ENCODE data around the gene LTBP2. TPM values are rescaled to one million over a fixed set of nuclear protein-coding genes. Genes with fewer than 3 reads are reported as not detected.
A peak's percentile ranks its signal among the peaks of the same experiment; 100 is the strongest.

LTBP2 gene
- total and polyA plus RNA-seq, 2 of the 13 experiments (the other 11 are each of a cell fraction or from before 2014, with no cell fraction given), result 0.20 to 0.41 TPM

GRCh38 chr14:74539503-74539902 lies 72.5 kb downstream of the LTBP2 start:
- intact Hi-C loops (cut with micrococcal nuclease; ENCODE audit: unreplicated experiment), result no loop called here
- CTCF ChIA-PET (ENCODE audit: low intra/inter-chr PET ratio, low total read pairs), result no interaction called here
- DNase-seq (ENCODE audit: low spot score), result no peak

More at GRCh38 chr14:74539503-74539902, 72.5 kb downstream of the LTBP2 start:
- Histone ChIP-seq H3K9ac (ENCODE audit: insufficient read depth, low read depth, low read length) (no peak overlapping the region), H3K4me2 (ENCODE audit: low read depth, low read length) (no peak overlapping the region), H3K36me3 (replicated peaks in 1 of 2; ENCODE audit: control insufficient read depth in 1 of 2, insufficient read depth in 2 of 2, low read length in 2 of 2) (no peaks in the 10 kb centered on the region), H3K79me2 (ENCODE audit: insufficient read depth, low read length) (no peaks in the 10 kb centered on the region), H3K4me1 (ENCODE audit: insufficient read depth, low read length) (peaks cover 24% of the 10 kb centered on the region), H4K20me1 (ENCODE audit: insufficient read depth, low read length) (no peaks in the 10 kb centered on the region), H3K9me3 (ENCODE audit: low read length) (no peaks in the 10 kb centered on the region), H3K27me3 (ENCODE audit: control insufficient read depth in 1 of 2, insufficient read depth in 2 of 2, low read length in 2 of 2) (peaks cover 0 to 47% of the 10 kb centered on the region in 2 experiments; a peak in 3 of 5 replicates), H3K27ac (ENCODE audit: extremely low read length, insufficient read depth, low read length) (no peak overlapping the region), H2AFZ (ENCODE audit: low read length) (no peak overlapping the region), H3K4me3 (replicated peaks in 1 of 3; ENCODE audit: insufficient read depth in 1 of 3, low read depth in 2 of 3, low read length in 3 of 3) (no peak overlapping the region)
- FAIRE-seq (no peak), ATAC-seq (peak; percentile 16; the same call in 2 of the 3 replicates)
- in situ Hi-C loops (cut with HindIII; ENCODE audit: extremely low pct_ligation_motif_present, low pct_unique_long_range_greater_than_20kb), result no loop called here
- WGBS (ENCODE audit: low lambda C conversion rate), result 27% methylated on average over 3 of the region's 4 CpGs
- POLR2A ChIA-PET, result no interaction called here
- TF ChIP-seq KDM2A (CRISPR knock-in tag; IDR thresholded peaks at IDR 0.05; ENCODE audit: borderline replicate concordance, low read depth) (no peak), SOX6 (IDR thresholded peaks at IDR 0.05) (no peak), SOX6 (CRISPR knock-in tag; IDR thresholded peaks at IDR 0.05) (no peak), ZNF782 (CRISPR knock-in tag; IDR thresholded peaks at IDR 0.05; ENCODE audit: borderline replicate concordance) (no peak)
- TF ChIP-seq, protein P1, sequence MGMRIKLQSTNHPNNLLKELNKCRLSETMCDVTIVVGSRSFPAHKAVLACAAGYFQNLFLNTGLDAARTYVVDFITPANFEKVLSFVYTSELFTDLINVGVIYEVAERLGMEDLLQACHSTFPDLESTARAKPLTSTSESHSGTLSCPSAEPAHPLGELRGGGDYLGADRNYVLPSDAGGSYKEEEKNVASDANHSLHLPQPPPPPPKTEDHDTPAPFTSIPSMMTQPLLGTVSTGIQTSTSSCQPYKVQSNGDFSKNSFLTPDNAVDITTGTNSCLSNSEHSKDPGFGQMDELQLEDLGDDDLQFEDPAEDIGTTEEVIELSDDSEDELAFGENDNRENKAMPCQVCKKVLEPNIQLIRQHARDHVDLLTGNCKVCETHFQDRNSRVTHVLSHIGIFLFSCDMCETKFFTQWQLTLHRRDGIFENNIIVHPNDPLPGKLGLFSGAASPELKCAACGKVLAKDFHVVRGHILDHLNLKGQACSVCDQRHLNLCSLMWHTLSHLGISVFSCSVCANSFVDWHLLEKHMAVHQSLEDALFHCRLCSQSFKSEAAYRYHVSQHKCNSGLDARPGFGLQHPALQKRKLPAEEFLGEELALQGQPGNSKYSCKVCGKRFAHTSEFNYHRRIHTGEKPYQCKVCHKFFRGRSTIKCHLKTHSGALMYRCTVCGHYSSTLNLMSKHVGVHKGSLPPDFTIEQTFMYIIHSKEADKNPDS (CRISPR knock-in tag; IDR thresholded peaks at IDR 0.05), result no peak
- BruUV-seq (replicated peaks), result no TSS peak

Data from HepG2 (cell line).